NB4 (cell line): ENCODE results near the gene TBX4.

Experiments used
- MAX ChIP-seq: IDR thresholded peaks from 2 replicates; pipeline ENCODE4 v1.6.1; 2011; ENCODE audit warnings: low read depth, low read length
- MYC ChIP-seq: IDR thresholded peaks from 2 replicates; pipeline ENCODE4 v1.6.1; 2011; ENCODE audit warnings: low read depth, low read length
- POLR2A ChIP-seq: IDR thresholded peaks from 2 replicates; pipeline ENCODE4 v1.6.1; 2011; ENCODE audit warnings: mild to moderate bottlenecking; ENCODE audit not compliant: insufficient read length; ENCODE audit errors: extremely low read depth
- TF ChIP-seq, protein P1 (sequence below): IDR thresholded peaks from one replicate; pipeline ENCODE4 v1.5.1; 2012; ENCODE audit warnings: low read depth, low read length

DNA sequence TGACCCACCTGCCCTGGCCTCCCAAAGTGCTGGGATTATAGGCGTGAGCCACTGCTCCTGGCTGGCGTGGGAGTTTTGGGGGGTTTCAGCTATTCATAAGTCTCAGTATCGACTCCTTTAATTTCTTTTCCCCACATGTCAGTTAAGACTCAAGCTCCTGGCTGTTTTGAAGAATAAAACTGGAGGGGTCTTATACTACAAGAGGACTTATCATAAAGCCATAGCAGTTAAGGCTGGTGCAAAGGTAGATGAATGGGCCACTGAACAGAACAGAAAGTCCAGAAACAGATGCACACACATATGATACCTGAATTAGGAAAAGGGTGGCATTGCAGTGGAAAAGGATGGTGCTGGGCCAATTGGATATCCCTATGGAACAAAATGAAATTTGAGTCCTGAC, 47.4 kb downstream of the TBX4 start:
- TF ChIP-seq, protein P1, sequence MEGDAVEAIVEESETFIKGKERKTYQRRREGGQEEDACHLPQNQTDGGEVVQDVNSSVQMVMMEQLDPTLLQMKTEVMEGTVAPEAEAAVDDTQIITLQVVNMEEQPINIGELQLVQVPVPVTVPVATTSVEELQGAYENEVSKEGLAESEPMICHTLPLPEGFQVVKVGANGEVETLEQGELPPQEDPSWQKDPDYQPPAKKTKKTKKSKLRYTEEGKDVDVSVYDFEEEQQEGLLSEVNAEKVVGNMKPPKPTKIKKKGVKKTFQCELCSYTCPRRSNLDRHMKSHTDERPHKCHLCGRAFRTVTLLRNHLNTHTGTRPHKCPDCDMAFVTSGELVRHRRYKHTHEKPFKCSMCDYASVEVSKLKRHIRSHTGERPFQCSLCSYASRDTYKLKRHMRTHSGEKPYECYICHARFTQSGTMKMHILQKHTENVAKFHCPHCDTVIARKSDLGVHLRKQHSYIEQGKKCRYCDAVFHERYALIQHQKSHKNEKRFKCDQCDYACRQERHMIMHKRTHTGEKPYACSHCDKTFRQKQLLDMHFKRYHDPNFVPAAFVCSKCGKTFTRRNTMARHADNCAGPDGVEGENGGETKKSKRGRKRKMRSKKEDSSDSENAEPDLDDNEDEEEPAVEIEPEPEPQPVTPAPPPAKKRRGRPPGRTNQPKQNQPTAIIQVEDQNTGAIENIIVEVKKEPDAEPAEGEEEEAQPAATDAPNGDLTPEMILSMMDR = no peak
- TF ChIP-seq POLR2A (no peak), MAX (no peak), MYC (no peak)
